Suprapubic skin (tissue), 3 donors: Measurements from ENCODE around the gene RFX2.

Experiments
- CTCF ChIP-seq, 2 donors: fragments of 200-600 bp in 1 of 2; fragments of 450-650 bp in 1 of 2; sonication (generic) in 1 of 2; IDR thresholded peaks; one replicate each; pipeline ENCODE4 v1.5.1; 2016 to 2019; ENCODE audit warnings: antibody characterized with exemption in 2 of 2, mild to moderate bottlenecking in 1 of 2, moderate library complexity in 1 of 2
- EP300 ChIP-seq: sonication (generic); formaldehyde crosslinking; IDR thresholded peaks from one replicate; pipeline ENCODE4 v1.6.1; 2017; ENCODE audit warnings: antibody characterized with exemption

- TF ChIP-seq CTCF (IDR thresholded peaks at IDR 0.05) (no peak), EP300 (no peak)
Observed at GRCh38 chr19:6026390-6027227, 83.7 kb downstream of the RFX2 start.
